ENCODE results near the gene GCNT2. TPM values are rescaled to one million over a fixed set of nuclear protein-coding genes. Genes with fewer than 3 reads are reported as not detected.

Gene GCNT2
- total RNA-seq, 1 experiment from 2014 or later: 51.2 TPM

GRCh38 chr6:10655508-10656055, 134.4 kb downstream of the GCNT2 start:
- POLR2A ChIA-PET: no interaction called here
- no peak for ATAC-seq
- H3K4me1 Mint-ChIP-seq: no peaks in the 10 kb centered on the region
- H3K36me3 Mint-ChIP-seq: no peaks in the 10 kb centered on the region
- peaks cover under 1% of the 10 kb centered on the region; the same call in 1 of the 2 replicates for H3K9me3 Mint-ChIP-seq
- H3K27ac Mint-ChIP-seq: no peak overlapping the region
- TF ChIP-seq SMAD3 (CRISPR knock-in tag; IDR thresholded peaks at IDR 0.05; ENCODE audit: borderline replicate concordance) (no peak), RELA (CRISPR knock-in tag; IDR thresholded peaks at IDR 0.05; ENCODE audit: borderline replicate concordance) (no peak), IRF2 (CRISPR knock-in tag; IDR thresholded peaks at IDR 0.05; ENCODE audit: borderline replicate concordance, low read depth) (no peak), NFE2L1 (CRISPR knock-in tag; IDR thresholded peaks at IDR 0.05) (no peak), FOXK1 (CRISPR knock-in tag; IDR thresholded peaks at IDR 0.05) (no peak), MXD4 (CRISPR knock-in tag; IDR thresholded peaks at IDR 0.05; ENCODE audit: borderline replicate concordance) (no peak), SMAD4 (CRISPR knock-in tag; IDR thresholded peaks at IDR 0.05) (no peak)
- TF ChIP-seq, protein P1, sequence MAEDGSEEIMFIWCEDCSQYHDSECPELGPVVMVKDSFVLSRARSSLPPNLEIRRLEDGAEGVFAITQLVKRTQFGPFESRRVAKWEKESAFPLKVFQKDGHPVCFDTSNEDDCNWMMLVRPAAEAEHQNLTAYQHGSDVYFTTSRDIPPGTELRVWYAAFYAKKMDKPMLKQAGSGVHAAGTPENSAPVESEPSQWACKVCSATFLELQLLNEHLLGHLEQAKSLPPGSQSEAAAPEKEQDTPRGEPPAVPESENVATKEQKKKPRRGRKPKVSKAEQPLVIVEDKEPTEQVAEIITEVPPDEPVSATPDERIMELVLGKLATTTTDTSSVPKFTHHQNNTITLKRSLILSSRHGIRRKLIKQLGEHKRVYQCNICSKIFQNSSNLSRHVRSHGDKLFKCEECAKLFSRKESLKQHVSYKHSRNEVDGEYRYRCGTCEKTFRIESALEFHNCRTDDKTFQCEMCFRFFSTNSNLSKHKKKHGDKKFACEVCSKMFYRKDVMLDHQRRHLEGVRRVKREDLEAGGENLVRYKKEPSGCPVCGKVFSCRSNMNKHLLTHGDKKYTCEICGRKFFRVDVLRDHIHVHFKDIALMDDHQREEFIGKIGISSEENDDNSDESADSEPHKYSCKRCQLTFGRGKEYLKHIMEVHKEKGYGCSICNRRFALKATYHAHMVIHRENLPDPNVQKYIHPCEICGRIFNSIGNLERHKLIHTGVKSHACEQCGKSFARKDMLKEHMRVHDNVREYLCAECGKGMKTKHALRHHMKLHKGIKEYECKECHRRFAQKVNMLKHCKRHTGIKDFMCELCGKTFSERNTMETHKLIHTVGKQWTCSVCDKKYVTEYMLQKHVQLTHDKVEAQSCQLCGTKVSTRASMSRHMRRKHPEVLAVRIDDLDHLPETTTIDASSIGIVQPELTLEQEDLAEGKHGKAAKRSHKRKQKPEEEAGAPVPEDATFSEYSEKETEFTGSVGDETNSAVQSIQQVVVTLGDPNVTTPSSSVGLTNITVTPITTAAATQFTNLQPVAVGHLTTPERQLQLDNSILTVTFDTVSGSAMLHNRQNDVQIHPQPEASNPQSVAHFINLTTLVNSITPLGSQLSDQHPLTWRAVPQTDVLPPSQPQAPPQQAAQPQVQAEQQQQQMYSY (CRISPR knock-in tag; IDR thresholded peaks at IDR 0.05): no peak
- TF ChIP-seq, protein P2, sequence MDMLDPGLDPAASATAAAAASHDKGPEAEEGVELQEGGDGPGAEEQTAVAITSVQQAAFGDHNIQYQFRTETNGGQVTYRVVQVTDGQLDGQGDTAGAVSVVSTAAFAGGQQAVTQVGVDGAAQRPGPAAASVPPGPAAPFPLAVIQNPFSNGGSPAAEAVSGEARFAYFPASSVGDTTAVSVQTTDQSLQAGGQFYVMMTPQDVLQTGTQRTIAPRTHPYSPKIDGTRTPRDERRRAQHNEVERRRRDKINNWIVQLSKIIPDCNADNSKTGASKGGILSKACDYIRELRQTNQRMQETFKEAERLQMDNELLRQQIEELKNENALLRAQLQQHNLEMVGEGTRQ (CRISPR knock-in tag; IDR thresholded peaks at IDR 0.05): no peak
- TF ChIP-seq, protein P3, sequence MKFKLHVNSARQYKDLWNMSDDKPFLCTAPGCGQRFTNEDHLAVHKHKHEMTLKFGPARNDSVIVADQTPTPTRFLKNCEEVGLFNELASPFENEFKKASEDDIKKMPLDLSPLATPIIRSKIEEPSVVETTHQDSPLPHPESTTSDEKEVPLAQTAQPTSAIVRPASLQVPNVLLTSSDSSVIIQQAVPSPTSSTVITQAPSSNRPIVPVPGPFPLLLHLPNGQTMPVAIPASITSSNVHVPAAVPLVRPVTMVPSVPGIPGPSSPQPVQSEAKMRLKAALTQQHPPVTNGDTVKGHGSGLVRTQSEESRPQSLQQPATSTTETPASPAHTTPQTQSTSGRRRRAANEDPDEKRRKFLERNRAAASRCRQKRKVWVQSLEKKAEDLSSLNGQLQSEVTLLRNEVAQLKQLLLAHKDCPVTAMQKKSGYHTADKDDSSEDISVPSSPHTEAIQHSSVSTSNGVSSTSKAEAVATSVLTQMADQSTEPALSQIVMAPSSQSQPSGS (CRISPR knock-in tag; IDR thresholded peaks at IDR 0.05; ENCODE audit: borderline replicate concordance, low read depth): no peak
- DNase-seq (ENCODE audit: low spot score): no peak
- no peak overlapping the region for H3K4me3 Mint-ChIP-seq
- CTCF ChIA-PET: interaction anchor here (0.7 kb wide), 1 partner anchor 419 kb away, joined by 3 read pairs; no protein-coding TSS in a partner anchor
- peaks cover 8% of the 10 kb centered on the region; the same call in 1 of the 2 replicates for H3K27me3 Mint-ChIP-seq (ENCODE audit: low read depth)

GRCh38 chr6:10658910-10659698, 138.0 kb downstream of the GCNT2 start:
- Mint-ChIP-seq H3K27me3 (ENCODE audit: low read depth) (peaks cover 13% of the 10 kb centered on the region; the same call in 1 of the 2 replicates), H3K4me3 (peak overlapping the region; percentile 60), H3K36me3 (no peaks in the 10 kb centered on the region), H3K4me1 (no peaks in the 10 kb centered on the region), H3K9me3 (peaks cover 15% of the 10 kb centered on the region), H3K27ac (no peak overlapping the region)
- DNase-seq (ENCODE audit: low spot score) (no peak), ATAC-seq (no peak; the same call in 1 of the 2 replicates)
- CTCF ChIA-PET: interaction anchor here (0.6 to 2.1 kb wide), 3 partner anchors 37 to 181 kb away, joined by 3 to 6 read pairs (median 3); no protein-coding TSS in a partner anchor
- POLR2A ChIA-PET: interaction anchor here (0.6 to 0.7 kb wide), 2 partner anchors 26 to 65 kb away, joined by 3 to 4 read pairs; no protein-coding TSS in a partner anchor
- TF ChIP-seq, protein P4, sequence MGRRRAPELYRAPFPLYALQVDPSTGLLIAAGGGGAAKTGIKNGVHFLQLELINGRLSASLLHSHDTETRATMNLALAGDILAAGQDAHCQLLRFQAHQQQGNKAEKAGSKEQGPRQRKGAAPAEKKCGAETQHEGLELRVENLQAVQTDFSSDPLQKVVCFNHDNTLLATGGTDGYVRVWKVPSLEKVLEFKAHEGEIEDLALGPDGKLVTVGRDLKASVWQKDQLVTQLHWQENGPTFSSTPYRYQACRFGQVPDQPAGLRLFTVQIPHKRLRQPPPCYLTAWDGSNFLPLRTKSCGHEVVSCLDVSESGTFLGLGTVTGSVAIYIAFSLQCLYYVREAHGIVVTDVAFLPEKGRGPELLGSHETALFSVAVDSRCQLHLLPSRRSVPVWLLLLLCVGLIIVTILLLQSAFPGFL (CRISPR knock-in tag; IDR thresholded peaks at IDR 0.05; ENCODE audit: borderline replicate concordance): no peak
- no peak for TF ChIP-seq ARID4B (CRISPR knock-in tag; IDR thresholded peaks at IDR 0.05; ENCODE audit: borderline replicate concordance)
- TF ChIP-seq CDX4 (CRISPR knock-in tag; IDR thresholded peaks at IDR 0.05; ENCODE audit: borderline replicate concordance): no peak
- no peak for TF ChIP-seq ZNF423 (CRISPR knock-in tag; IDR thresholded peaks at IDR 0.05)
- no peak for TF ChIP-seq CTCF (IDR thresholded peaks at IDR 0.05)
